GM23248 (cell line): Measurements from ENCODE around the gene SLC2A9.

Experiments
- EZH2 ChIP-seq: fragments of 200-600 bp; sonication (generic); IDR thresholded peaks from 2 replicates; pipeline ENCODE4 v1.6.1; 2018; ENCODE audit warnings: antibody characterized with exemption, mild to moderate bottlenecking; ENCODE audit not compliant: insufficient read depth, poor library complexity, severe bottlenecking
- EZH2phosphoT487 ChIP-seq: fragments of 200-600 bp; sonication (generic); IDR thresholded peaks from 2 replicates; pipeline ENCODE4 v1.6.1; 2018; ENCODE audit warnings: antibody characterized with exemption, moderate library complexity, mild to moderate bottlenecking, low read depth; ENCODE audit not compliant: insufficient read depth

GRCh38 chr4:10040049-10040892 is 19.0 kb upstream of the SLC2A9 start:
- TF ChIP-seq EZH2, result no peak
- no peak for TF ChIP-seq EZH2phosphoT487
